Ascending aorta (tissue), 2 donors: ENCODE results near the gene RABGAP1L. TPM values are rescaled to one million over a fixed set of nuclear protein-coding genes. Genes with fewer than 3 reads are reported as not detected.
"Not testable (repeated sequence)": the region's sequence is repeated elsewhere in the genome, so short reads cannot be mapped to it uniquely, and the experiment has no call there.

Source experiments
- DNase-seq, 2 donors: peaks; one replicate each; pipeline ENCODE4 v3.0.0-alpha.2; 2019; ENCODE audit warnings: low spot score in 2 of 2
- H3K27ac ChIP-seq, 2 donors: fragments of 200-600 bp; sonication (generic); one replicate each; pipeline ENCODE4 v1.5.1; 2016 to 2017; ENCODE audit warnings: mild to moderate bottlenecking in 1 of 2
- H3K27me3 ChIP-seq: fragments of 200-600 bp; sonication (generic); one replicate; pipeline ENCODE4 v1.5.1; 2017
- H3K36me3 ChIP-seq, 2 donors: fragments of 200-600 bp; sonication (generic); one replicate each; pipeline ENCODE4 v1.5.1; 2016
- H3K4me1 ChIP-seq, 2 donors: fragments of 200-600 bp; sonication (generic); one replicate each; pipeline ENCODE4 v1.5.1; 2016 to 2017; ENCODE audit warnings: mild to moderate bottlenecking in 1 of 2
- H3K4me3 ChIP-seq, 2 donors: fragments of 200-600 bp; sonication (generic); one replicate each; pipeline ENCODE4 v1.5.1; 2016 to 2017; ENCODE audit warnings: mild to moderate bottlenecking in 1 of 2
- H3K9me3 ChIP-seq, 2 donors: fragments of 200-600 bp; sonication (generic); one replicate each; pipeline ENCODE4 v1.5.1; 2016
- CTCF ChIP-seq, 3 experiments: fragments of 200-600 bp in 2 of 3; fragments of 450-650 bp in 1 of 3; sonication (generic) in 2 of 3; IDR thresholded peaks; one replicate each; pipeline ENCODE4 v1.5.1; 2016 to 2019; ENCODE audit warnings: antibody characterized with exemption in 3 of 3, mild to moderate bottlenecking in 1 of 3, moderate library complexity in 1 of 3
- intact Hi-C: fragments of 100-400 bp; cut with DNase I; formaldehyde crosslinking; loops from one replicate; pipeline ENCODE4 v1.15.1; 2023
- total RNA-seq: library from RNA; depleted of rRNA; stranded (reverse); fragments of >200 nt; gene quantifications from one replicate; pipeline ENCODE4 v1.1.0, GENCODE V29; 2016

RABGAP1L gene
- total RNA-seq, 1 donor from 2014 or later, result 48.4 TPM

GRCh38 chr1:174550296-174550695 lies 391.0 kb downstream of the RABGAP1L start:
- intact Hi-C loops, result no loop called here
- H3K27ac ChIP-seq, result no peak overlapping the region
- H3K9me3 ChIP-seq, result peaks cover 0 to 3% of the 10 kb centered on the region in 2 donors
- DNase-seq, result no peak
- TF ChIP-seq CTCF (IDR thresholded peaks at IDR 0.05), result no peak
- peaks cover 0 to 2% of the 10 kb centered on the region in 2 donors for H3K36me3 ChIP-seq
- H3K27me3 ChIP-seq, result no peaks in the 10 kb centered on the region
- H3K4me3 ChIP-seq, result no peak overlapping the region
- H3K4me1 ChIP-seq, result no peaks in the 10 kb centered on the region

- Histone ChIP-seq H3K27ac (no peak overlapping the region), H3K27me3 (no peaks in the 10 kb centered on the region), H3K36me3 (no peaks in the 10 kb centered on the region), H3K9me3 (peaks cover 0 to 7% of the 10 kb centered on the region in 2 donors), H3K4me3 (no peak overlapping the region), H3K4me1 (no peaks in the 10 kb centered on the region)
- intact Hi-C loops, result no loop called here
- no peak for TF ChIP-seq CTCF (IDR thresholded peaks at IDR 0.05)
- DNase-seq, result no peak
Observed at GRCh38 chr1:174556392-174556791, 397.1 kb downstream of the RABGAP1L start.

GRCh38 chr1:174568551-174568950 lies 409.2 kb downstream of the RABGAP1L start:
- H3K9me3 ChIP-seq, result no peaks in the 10 kb centered on the region
- TF ChIP-seq CTCF (IDR thresholded peaks at IDR 0.05), result no peak
- H3K4me1 ChIP-seq, result no peaks in the 10 kb centered on the region
- intact Hi-C loops, result no loop called here
- no peaks in the 10 kb centered on the region for H3K36me3 ChIP-seq
- H3K27ac ChIP-seq, result no peak overlapping the region
- no peak overlapping the region for H3K4me3 ChIP-seq
- H3K27me3 ChIP-seq, result no peaks in the 10 kb centered on the region
- no peak for DNase-seq

- Histone ChIP-seq H3K27me3 (no peaks in the 10 kb centered on the region), H3K27ac (no peak overlapping the region), H3K4me3 (no peak overlapping the region), H3K36me3 (no peaks in the 10 kb centered on the region), H3K9me3 (no peaks in the 10 kb centered on the region), H3K4me1 (no peaks in the 10 kb centered on the region)
- no peak for DNase-seq
- intact Hi-C loops, result no loop called here
- no peak for TF ChIP-seq CTCF (IDR thresholded peaks at IDR 0.05)
Observed at GRCh38 chr1:174569240-174569639, 409.9 kb downstream of the RABGAP1L start.

GRCh38 chr1:174572771-174573170 lies 413.5 kb downstream of the RABGAP1L start:
- no peak overlapping the region for H3K27ac ChIP-seq
- peaks cover 0 to 7% of the 10 kb centered on the region in 2 donors for H3K9me3 ChIP-seq
- no peaks in the 10 kb centered on the region for H3K36me3 ChIP-seq
- no peaks in the 10 kb centered on the region for H3K4me1 ChIP-seq
- DNase-seq, result no peak
- H3K4me3 ChIP-seq, result no peak overlapping the region
- intact Hi-C loops, result no loop called here
- TF ChIP-seq CTCF (IDR thresholded peaks at IDR 0.05), result no peak
- no peaks in the 10 kb centered on the region for H3K27me3 ChIP-seq

GRCh38 chr1:174576120-174576519 lies 416.8 kb downstream of the RABGAP1L start:
- H3K4me3 ChIP-seq, intact Hi-C loops, DNase-seq, H3K4me1 ChIP-seq, H3K27ac ChIP-seq, H3K9me3 ChIP-seq, H3K27me3 ChIP-seq, H3K36me3 ChIP-seq: not testable (repeated sequence)
